GM03348 (cell line): ENCODE data around the gene CILP2.
A peak's percentile ranks its signal among the peaks of the same experiment; 100 is the strongest.

ENCODE experiments used
- DNase-seq: peaks from one replicate; pipeline ENCODE4 v3.0.0; 2012; ENCODE audit warnings: low spot score

The CILP2 gene

DNA sequence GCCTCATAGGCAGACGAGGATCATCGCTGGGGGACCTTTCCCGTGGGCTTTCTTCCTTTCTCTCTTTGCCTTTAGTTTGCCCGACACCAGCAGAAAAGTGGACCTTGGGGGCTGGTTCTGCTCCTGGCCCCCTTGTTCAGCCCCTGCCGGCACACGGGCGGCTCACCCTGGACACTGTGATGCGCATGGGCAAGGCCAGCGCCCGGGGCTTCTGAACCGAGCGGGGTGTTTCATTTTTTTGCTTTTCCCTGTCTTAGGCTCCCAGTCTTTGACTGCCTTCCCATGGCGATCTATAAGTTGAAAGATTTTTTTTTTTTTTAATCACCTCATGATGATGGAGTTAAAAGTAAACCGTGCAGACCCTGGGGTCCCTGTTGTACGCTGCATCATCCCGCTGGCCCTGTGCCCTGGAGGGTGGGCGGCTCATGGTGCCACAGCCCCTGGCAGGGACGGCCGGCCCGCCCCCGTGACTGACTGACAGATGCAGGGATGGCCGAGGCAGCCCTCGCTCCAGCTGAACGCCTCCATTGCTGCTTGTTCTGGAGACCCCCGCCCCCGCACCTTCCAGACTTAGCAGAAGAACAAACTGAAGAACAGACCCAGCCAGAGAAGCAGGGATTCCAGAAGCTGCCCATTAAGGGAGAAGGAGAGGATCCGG is 32.3 kb upstream of the CILP2 start:
- DNase-seq, result no peak

DNA sequence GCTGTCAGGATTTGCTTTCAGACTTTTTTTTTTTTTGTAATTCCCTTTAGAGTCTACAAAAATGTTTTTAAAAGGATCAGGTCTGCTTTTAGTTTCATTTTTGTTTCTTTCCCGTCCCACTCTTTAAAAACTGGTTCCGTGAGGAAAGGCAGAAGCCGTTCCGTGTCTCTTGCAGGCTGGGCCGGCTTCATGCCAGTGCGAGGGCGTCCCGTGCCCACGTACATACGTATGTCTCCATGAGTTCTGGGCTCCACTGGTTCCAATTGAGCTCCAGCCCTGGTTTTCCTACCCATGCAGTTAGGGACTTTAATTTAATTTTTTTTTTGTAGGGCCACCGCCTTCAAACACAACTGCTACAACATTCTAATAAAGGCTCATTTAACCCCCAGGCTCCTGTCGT is 31.5 kb upstream of the CILP2 start:
- DNase-seq, result no peak

DNA sequence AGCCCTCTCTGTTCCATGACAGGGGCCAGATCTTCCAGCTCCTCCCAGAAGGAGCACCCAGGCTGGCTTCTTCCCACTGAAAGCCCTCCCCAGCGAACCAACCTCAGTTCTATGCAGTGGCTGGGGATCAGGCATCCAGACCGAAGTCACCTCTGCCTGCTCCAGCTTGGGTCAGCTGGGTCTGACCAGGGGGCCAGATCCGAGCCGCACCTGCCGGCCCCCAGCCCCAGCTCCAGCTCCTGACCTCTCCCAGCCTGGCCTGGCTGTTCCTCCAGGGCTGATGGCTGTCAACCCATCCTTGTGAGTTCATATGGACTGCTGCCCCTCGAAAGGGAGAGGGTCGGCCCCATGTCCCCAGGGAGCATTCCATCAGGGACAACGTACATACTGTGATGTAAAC is 30.7 kb upstream of the CILP2 start:
- DNase-seq, result no peak

DNA sequence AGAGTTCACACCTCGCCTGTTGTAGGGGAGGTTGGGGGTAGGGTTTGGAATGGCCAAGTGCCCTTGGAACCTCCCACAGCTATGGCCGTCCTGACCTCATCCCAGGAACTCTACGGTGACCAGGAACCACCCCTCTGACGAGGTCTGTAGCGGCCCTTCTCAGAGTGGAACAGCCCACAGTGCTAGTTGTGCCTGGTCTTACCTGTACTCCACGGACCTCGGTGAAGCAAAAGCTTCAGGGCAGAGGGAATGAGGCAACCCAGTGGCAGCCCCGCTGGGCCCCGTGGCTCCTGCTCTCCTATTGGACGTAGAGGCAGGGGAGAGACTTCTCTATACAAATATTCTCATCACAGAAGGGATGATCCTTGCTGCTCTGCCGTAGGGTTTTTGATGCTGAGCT is 29.8 kb upstream of the CILP2 start:
- DNase-seq, result no peak

DNA sequence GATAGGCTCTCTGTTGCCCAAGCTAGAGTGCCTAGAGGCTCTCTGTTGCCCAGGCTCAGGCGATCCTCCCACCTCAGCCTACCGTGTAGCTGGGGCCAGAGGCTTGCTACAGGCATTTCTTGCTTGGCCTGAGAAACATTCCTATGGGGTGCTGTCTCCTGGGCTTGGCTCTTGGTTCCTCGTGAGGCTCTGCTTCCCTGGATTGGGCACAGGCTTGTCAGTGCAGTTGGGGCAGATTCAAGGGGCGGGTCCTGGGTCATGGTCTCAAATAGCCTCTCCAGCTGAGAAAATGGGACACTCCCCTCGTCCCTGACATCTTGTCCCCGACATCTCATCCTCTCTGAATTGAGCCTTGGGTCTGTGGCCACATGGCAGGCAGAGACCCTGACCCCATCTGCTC is 27.6 kb upstream of the CILP2 start:
- DNase-seq, result peak; percentile 28

DNA sequence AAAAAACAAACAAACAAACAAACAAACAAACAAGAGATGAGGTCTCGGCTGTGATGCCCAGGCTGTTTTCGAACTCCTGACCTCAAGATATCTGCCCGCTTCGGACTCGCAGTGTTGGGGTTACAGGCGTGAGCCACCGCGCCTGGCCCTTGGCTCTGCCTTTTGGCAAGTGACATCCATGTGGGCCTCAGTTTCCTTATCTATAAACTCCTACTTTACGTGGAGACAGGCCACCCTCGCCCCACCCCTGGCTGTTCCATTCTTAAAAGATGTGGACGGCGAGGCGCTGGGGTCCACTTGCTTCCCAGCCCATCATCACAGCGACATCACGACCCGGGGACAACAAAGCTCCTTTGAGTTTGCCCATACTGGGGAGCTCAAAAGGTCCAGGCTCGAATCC is 24.4 kb upstream of the CILP2 start:
- no peak for DNase-seq

DNA sequence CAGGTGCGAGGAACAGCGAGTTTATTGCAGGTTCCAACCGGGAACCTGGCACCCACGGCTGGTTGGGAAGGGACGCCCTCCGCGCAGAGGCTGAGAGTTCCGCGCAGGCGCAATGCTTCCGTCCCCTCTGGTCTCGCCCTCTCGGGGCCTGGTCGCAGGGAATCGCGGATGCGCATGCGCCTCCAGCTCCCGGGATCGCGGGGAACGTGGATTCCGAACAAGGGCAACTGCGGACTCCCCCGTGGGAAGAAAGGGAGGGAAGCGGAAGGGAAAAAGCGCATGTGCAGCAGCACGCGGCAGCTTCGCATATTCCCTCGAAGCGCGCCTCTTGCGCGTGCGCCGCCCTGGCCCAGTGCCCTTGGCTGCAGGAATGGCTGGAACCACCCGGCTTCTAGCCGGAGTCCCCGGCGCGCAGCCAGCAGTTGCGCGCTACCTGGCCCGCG is 23.8 kb upstream of the CILP2 start:
- DNase-seq, result peak; percentile 72

DNA sequence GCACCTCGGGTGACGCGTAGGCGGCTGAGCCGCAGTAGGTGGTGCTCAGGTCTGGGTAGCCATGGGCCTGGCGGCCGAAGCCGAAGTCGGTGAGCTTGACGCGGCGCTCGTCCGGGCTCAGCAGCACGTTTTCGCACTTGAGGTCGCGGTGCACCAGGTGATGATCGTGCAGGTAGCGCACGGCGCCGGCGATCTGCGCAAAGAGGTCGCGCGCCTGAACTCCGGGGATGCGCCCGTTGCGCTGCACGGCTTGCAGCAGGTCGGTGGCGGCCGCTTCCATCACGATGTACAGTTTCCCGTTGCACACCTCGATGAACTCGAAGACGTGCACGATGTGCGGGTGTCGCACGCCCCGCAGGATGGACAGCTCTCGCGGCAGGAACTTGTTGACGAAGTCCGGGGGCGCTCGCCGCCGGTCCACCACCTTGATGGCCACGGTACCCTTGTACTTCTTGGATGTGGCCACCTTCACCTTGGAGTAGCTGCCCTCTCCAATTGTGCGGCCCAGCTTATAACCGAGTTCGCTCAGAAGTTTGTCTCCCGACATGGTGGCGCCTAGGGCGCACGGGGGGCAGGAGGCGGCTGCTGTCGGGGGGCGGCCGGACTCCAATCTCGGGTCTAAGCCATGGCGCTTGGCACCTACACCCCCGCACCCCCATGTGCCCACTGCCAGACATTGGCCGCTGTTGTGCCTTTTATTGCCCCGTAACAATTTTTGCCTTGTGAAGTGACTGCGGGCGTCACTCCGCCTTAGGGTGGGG is 23.0 kb upstream of the CILP2 start, which contains the start of gene TSSK6:
TSS of gene TSSK6 (minus strand) at position 668 of the 761 bp plus-strand sequence. CDS start at position 547, 121 bp downstream.
- no peak for DNase-seq

DNA sequence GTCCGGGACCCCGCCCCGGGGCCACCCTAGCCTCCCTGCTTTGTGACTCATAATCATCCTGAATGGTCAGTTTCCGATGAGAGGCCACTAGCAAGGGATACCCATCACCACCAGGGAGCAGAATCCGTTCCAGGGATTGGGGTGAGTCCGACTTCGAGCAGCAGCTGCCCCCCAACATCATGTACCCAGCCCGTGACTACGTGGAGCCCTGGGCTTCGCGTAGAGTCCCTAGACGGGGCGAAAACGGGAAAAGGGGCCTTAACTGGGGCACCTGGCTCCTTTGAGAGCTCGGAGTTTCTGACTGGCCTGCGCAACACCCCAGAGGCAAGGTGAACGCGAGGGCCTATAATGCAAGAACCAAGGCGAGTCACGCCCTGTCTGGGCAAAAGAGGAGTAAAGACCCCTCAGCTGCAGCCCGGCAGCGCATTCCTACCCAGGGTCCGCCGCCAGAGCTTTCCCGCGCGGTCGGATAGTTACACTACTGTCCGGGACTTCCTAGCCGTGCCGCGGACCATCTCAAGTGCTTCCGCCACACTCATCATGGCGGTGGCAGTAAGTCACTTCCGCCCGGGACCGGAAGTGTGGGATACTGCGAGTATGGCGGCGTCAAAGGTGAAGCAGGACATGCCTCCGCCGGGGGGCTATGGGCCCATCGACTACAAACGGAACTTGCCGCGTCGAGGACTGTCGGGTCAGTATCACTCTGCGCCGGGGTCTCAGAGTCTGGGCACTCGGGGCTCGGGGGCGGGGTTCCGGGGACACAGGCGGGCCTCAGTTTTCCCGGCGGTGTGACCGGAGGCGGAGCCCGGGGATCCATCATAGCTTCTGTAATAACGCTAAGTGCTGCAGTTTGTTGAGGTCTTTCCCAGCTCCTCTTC is 22.2 kb upstream of the CILP2 start, which contains the start of gene NDUFA13:
TSS of gene NDUFA13 (plus strand) at position 584 of the 878 bp plus-strand sequence. CDS start at position 598, 14 bp downstream.
- DNase-seq, result peak; percentile 95

DNA sequence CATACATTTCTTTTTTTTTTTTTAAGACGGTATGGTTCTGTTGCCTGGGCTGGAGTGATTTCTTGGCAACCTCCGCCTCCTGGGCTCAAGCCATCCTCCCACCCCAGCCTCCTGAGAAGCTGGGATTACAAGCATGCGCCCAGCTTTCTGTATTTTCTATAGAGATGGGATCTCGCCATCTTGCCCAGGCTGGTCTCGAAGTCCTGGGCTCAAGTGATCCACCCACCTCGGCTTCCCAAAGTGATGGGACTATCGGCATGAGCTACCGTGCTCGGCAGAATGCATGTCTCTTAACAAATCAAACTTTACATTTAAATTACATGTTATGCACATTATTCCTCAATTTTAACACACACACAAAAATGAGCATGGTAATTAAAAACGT is 20.8 kb upstream of the CILP2 start:
- no peak for DNase-seq

DNA sequence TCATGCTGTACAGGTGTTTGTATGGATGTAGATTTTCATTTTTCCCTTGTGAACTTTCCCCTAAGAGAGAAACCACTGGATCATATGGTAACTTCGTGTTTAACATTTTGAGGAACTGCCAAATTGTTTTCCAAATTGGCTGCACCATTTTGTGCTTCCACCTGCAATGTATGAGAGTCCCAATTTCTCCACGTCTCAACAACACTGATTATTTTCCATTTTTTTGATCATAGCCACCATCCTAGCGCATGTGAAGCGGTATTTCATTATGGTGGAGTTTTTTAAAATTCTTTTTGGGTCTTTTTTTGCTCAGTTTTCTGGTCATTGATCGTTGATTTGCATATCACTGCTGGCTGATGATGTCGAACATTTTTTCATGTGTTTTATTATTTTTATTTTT is 17.1 kb upstream of the CILP2 start:
- no peak for DNase-seq

DNA sequence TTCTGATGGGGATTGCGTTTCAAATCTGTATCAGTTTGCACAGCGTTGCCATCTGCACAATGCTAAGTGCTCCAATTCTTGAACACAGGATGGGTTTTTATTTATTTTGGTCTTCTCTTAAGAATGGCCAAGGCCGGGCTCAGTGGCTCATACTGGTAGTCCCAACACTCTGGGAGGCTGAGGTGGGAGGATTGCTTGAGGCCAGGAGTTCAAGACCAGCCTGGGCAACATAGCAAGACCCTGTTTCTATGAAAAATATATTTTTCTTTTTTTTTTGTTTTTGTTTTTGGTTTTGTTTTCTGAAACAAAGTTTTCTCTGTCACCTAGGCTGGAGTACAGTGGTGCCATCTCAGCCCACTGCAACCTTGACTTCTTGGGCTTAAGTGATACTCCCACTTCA is 14.9 kb upstream of the CILP2 start:
- no peak for DNase-seq

DNA sequence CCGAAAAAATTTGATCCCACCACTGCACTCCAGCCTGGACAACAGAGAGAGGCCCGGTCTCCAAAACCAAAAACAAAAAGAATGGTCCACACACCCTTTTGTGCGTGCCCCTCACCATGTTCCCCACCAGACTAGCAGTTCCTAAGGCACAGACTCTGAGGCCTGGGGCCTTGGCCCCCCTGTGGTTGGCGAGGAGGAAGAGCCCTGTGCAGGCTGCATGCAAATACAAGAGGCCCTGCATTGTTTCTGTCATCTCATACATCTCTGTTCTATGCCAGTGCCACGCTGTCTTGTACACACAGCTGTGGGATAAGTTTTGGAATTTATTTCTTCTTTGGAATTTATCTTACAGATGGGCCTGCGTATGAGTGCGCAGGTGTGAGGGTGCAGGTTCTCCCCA is 14.0 kb upstream of the CILP2 start:
- DNase-seq, result no peak

DNA sequence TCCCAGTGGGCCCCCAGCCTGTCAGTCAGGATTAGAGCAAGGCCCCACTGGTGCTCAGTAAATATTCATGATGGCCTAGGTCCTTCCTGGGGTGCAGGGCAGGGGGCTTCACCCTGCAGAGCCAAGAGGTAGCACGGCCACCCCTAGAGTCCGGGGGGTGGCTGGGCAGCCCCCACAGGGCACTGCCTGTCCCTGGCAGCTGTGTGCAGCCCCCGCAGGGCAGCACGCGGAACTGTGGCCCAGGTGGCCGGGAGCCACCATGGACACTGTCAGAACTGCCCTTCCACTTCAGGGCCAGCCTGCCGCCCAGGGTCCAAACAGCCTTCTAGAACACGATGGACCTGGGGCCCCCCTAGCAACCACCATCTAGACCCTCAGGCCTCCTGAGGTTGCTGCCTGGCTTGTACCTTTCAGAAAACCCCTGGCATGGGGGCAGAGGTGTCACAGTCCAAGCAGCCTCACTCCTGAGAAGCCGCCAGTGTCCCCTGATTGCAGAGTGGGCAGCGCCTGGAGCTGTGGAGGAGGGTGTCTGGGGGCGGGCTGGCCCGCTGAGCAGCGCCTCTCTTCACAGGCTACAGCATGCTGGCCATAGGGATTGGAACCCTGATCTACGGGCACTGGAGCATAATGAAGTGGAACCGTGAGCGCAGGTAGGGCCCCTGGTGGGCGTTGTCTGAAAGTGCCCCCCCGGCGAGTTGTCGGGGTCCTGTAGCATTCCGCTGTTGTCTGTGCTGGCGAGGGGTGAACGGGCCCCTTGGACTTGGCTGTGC is 12.3 kb upstream of the CILP2 start:
- no peak for DNase-seq

DNA sequence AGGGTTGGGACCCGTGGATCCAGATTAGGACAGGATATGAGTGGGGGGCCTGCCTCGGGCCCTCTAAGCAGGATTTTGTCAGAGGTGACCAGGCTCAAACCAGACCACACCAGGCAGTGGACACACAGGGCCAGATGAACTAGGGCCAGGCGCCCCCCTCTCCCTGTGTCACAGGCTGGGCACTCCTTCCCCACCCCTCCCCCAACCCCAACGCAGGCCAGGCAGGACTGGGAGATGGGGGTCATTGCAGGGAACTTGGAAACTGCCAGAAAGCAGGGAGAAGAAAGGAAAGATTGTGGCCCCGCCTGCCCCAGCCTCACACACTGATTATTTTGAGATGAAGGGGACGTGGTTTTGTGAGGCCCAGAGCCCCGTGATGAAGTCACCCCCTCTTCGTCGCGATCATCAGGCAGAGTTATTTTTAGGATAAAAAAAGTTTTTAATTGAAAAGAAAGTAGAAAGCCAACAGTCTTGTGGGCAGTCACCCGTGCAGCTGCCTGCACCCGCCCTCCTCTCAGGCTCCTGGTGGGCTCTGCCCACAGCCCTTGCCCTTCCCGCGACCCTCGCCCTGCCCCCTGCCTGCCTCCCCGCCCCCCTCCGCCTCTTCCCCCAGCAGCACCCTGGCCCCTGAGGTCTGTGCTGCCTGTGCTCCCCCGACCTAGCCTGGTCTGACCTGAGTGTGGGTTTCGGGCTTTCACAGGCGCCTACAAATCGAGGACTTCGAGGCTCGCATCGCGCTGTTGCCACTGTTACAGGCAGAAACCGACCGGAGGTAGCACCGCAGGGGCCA is 11.3 kb upstream of the CILP2 start:
- no peak for DNase-seq

DNA sequence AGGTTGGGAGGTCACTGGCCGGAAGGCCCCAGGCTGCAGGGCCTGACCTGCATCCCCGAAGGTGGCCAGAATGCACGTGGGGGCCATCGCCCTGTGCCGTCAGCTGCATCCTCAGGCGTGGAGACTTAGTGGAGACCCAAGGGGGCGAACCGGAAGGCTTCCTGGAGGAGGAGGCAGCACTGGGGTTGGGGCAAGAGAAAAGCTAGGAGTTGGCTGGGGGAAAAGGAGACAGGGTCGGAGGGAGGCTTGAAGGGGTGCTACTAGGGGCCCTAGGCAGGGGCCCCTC is 10.8 kb upstream of the CILP2 start:
- DNase-seq, result no peak

DNA sequence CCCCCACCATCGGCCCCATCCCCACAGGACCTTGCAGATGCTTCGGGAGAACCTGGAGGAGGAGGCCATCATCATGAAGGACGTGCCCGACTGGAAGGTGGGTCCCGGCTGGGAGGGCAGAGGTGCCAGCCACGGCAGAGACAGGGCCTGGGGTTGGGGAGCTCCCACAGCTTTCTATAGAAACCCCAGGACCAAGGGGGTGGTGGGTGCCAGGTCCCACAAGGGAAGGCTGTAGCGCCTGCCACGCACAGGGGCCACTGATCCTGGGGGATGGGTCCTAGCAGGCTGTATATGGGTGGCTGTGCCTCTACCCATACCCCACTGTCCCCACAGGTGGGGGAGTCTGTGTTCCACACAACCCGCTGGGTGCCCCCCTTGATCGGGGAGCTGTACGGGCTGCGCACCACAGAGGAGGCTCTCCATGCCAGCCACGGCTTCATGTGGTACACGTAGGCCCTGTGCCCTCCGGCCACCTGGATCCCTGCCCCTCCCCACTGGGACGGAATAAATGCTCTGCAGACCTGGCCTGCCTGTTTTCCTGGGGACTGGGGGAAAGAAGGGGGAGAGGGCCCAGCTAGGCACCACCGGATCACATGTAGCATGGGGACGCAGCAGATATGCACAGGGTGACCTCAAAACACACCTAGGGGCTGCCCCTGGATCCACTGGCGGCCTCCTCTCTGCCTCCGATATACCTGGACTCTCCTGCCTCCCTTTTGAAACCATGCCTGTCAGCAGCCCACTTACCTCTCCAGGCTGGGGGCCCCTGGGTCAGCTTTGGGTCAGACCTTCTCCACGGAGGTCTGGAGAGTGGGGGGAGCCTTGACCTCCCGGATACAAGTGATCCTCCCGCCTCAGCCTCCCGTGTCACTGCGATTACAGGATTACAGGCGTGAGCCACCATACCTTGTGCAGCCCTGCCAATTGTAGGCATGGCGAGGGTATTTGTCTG is 10.1 kb upstream of the CILP2 start:
- no peak for DNase-seq

DNA sequence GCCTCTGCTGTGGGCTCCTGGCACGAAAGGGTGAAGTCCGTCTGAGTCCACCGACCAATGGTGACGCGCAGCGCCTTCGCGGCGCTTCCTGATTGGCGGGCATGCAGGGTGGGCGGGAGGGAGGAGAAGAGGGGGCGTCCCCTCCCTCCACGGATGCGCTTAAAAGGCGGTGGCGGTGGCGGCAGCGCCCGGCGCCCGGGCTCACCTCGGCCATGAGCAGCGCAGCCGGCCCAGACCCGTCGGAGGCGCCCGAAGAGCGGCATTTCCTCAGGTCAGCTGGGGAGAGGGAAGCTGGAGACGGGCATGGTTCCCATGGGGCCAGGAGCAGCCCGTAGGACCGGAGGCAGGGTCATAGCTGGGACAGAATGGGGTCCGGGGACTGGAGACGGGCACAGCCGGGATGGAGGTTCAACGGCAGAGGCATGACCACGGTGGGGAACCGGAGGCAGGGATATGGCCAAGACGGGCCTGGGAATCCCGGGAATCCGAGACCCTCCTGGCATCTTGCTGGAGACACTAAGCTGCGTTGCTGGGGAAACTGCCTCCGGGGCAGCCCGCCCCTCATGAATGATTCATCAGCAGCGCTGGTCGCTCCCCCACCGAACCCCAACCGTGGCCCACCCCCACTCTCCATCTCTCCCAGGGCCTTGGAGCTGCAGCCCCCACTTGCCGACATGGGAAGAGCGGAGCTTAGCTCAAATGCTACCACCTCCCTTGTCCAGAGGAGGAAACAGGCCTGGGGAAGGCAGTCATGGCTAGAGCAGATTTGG is 9.2 kb upstream of the CILP2 start, which contains the start of gene YJEFN3:
TSS of gene YJEFN3 (plus strand) at position 191 of the 770 bp plus-strand sequence. CDS start at position 213, 22 bp downstream.
- no peak for DNase-seq

DNA sequence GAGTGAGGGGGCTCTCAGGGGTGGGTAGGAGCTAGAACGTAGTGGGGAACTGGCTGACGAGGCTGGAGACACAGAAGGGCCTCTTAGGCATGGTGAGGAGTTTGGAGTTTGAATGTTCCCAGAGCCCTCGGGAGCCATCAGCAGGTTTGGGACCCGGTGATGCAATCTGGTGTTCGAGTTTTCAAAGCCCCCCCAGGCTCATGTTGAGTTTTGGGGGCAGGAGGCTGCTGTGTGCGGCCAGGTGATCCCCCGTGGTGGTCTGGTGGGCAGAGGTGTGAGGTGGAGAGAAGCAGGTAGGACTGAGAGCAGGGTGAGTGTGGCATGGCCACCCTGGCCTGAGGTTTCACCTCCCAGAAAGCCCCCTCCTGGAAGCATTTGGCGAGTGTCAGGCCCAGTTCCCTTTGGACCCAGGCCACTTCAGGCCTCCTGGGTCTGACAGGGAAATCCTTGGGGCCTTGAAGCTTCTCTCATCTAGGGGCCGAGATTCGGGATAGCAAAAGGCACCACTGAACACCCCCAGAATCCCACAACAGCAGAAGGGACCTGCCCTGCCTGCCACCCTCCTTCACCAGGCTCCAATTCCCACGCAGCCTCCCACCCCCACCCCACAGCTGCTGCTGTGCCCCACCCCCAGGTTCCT is 8.2 kb upstream of the CILP2 start:
- DNase-seq, result no peak
